HG02884 (cell line): ENCODE data around the gene DNPEP.

Experiments used
- ATAC-seq: cut with Tn5 transposase; IDR thresholded peaks from one replicate; pipeline ENCODE4 v1.9.1; 2021; ENCODE audit warnings: mild to moderate bottlenecking, moderate library complexity; ENCODE audit not compliant: unreplicated experiment

DNPEP gene

GRCh38 chr2:219387306-219388120 lies at the start of gene DNPEP:
Gene DNPEP, minus strand, starts transcription at chr2:219387912. Its CDS starts 118 bp downstream, at chr2:219387794.
- peak; percentile 67 for ATAC-seq

GRCh38 chr2:219437141-219437540 lies 49.4 kb upstream of the DNPEP start:
- ATAC-seq: no peak

- ATAC-seq: no peak
Observed at GRCh38 chr2:219436491-219436890, 48.8 kb upstream of the DNPEP start.

GRCh38 chr2:219435701-219436100 lies 48.0 kb upstream of the DNPEP start:
- ATAC-seq: no peak

GRCh38 chr2:219434718-219435525 lies 47.2 kb upstream of the DNPEP start, which contains the start of gene SPEG:
Gene SPEG, plus strand, starts transcription at chr2:219434843. Its CDS starts 135 bp downstream, at chr2:219434978.
- ATAC-seq: no peak

- no peak for ATAC-seq
Observed at GRCh38 chr2:219434468-219434717, 46.7 kb upstream of the DNPEP start.

- no peak for ATAC-seq
Observed at GRCh38 chr2:219433666-219434467, 46.2 kb upstream of the DNPEP start.

- ATAC-seq: no peak
Observed at GRCh38 chr2:219430633-219431615, 43.2 kb upstream of the DNPEP start.

GRCh38 chr2:219429958-219430606 lies 42.4 kb upstream of the DNPEP start:
- no peak for ATAC-seq

- ATAC-seq: no peak
Observed at GRCh38 chr2:219428469-219428868, 40.8 kb upstream of the DNPEP start.

- no peak for ATAC-seq
Observed at GRCh38 chr2:219426534-219427136, 38.9 kb upstream of the DNPEP start.

- no peak for ATAC-seq
Observed at GRCh38 chr2:219426068-219426443, 38.3 kb upstream of the DNPEP start.

- no peak for ATAC-seq
Observed at GRCh38 chr2:219425238-219426067, 37.7 kb upstream of the DNPEP start.

- ATAC-seq: no peak
Observed at GRCh38 chr2:219423652-219424377, 36.1 kb upstream of the DNPEP start.

GRCh38 chr2:219422952-219423534 lies 35.3 kb upstream of the DNPEP start:
- ATAC-seq: no peak

GRCh38 chr2:219421323-219421722 lies 33.6 kb upstream of the DNPEP start:
- no peak for ATAC-seq

GRCh38 chr2:219420687-219421086 lies 33.0 kb upstream of the DNPEP start:
- no peak for ATAC-seq
